NCI-H526 treated with DMSO at 0.1 percent for 48 hours (cell line): ENCODE data around the gene ATG5.

ENCODE experiments used
- DNase-seq: peaks from one replicate; lab custom pipeline; 2025; lab: John Stamatoyannopoulos, UW

Gene ATG5

DNA sequence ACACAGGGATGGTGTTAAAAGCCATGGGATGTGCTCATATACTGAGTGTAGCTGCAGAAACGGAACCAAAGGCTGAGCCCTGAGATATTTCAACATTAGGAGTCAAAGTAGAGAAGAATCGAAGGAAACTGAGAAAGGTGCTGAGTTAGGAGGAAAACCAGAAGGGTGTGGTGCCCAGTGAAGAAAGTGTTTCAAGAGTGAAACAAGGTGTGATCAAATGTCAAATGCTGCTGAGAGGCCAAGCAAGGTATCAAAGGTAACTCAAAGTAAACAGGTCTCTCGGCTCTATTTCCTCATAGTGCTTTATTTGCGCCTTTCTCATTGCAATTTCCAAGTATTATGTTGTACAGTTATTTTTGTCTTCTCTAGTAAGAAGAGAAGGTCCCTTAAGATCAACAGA, 145.4 kb downstream of the ATG5 start:
- no peak for DNase-seq

DNA sequence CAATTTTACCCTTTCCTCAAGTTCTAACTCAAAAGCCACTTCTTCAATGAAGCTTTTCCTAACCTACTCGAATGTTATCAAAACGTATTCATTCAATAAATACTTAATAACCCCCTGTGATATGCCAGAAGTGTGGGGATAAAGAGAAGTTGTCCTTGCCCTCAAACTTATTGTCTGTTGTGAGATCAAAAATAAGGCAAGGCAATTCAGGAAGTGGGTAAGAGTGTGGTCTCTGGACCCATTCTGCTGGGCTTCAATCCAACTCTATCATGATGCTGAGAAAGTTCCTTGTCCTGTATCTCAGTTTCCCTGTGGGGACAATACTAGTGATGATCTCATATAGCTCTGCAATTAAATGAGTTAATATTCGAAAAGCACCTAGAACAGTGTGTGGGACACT, 146.7 kb downstream of the ATG5 start:
- DNase-seq, result no peak

DNA sequence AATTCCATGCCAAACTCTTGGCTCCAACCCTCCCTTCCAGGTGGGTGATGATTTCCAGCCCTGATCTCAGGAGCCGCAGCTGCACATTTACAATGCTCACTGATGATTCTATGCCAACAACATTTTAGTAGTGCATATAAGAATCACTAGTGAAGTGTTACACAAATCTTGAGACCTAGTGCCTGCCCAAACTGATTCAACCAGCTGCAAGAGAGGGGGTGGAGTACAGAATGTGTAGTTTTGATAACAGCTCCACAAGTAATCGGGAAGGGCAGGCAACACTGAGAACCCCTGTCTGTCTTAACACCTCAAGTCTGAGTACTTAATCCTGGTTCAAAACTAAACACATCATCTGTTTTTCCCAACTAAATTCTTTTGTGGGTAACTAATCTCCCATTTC, 147.8 kb downstream of the ATG5 start:
- DNase-seq, result no peak

DNA sequence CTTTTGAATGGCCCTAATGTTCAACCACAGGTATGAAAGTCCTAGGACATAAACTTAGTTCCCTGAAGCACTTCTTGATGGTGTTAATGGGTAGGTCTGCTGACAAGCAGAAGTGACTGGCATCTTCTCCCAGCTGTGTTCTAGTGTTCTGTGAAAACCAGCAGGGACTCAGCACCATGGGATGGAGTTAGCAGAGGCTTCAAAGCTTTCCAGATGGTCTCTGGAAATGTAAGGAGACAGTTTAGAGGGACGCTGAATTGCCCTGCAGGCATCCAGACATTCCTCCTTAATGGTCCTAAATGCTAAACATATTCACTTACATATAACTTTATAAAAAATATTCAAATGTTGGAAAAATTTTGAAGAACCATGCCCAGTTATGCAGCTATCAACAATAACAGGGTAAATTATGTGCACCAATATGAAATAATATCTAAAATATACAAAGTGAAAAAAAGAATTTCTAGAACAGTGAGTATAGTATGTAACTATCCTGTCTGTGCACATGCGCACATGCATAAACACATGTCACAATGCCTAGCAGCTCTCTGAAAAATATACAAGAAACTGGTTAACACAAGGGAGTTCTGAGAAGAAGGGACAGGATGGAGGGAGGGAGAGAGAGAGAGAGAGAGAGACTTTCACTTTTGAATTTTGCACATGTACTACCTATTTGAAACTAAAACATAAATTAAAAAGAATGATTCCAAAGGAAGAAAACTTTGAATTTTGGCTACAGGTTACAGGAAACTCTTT, 152.3 kb downstream of the ATG5 start:
- no peak for DNase-seq

DNA sequence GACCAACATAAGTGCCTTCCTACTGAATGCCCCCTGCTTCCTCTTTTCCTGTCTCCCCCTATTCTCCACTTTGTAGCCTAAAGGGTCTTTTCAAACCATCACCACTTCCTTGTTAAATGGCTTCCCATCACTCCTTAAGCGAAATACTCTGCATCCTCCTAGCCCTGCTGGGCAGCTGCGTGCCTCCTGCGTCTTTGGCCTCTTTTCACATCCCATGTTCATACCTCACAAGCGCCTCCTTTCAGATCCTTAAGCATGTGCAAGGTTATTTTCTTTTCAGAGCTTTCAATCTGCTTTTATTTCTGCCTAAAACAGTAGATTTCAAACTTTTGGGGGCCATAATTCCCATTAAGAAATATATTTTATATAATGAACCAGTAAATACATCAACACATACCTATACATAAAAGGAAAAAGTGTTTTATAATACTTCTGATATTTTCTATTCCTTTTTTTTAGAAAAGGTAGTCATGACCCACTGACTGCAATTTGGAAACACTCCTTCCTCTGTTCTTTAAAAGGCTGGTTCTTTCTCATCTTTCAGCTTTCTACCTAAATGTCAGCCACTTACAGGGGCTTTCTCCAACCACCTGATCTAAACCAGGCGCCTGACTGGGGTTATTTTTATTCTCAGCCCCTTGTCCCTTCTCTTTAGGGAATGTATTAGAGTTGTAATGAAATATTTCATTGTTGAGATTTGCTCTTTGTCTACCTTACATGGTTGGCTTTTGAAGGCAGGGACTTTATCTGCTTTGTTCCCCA, 155.3 kb downstream of the ATG5 start:
- DNase-seq, result no peak

DNA sequence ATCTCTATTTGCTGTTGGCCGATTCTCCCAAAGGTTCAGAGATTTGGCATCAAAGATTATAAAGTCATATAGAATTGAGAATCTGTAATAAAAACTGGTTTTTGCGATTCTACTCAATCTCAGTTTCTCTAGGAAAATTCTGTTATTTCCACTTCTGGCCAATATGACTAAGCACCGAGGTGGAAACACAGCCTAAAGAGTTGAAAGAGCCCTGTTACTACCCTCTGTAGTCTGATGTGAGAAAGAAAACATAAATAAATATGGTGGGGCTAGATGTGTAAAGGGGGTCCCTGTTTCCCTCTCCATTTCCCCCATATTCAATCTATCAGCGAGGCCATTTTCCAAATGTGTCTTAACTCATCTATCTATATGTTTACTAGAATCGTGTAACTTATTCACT, 156.0 kb downstream of the ATG5 start:
- DNase-seq, result no peak

DNA sequence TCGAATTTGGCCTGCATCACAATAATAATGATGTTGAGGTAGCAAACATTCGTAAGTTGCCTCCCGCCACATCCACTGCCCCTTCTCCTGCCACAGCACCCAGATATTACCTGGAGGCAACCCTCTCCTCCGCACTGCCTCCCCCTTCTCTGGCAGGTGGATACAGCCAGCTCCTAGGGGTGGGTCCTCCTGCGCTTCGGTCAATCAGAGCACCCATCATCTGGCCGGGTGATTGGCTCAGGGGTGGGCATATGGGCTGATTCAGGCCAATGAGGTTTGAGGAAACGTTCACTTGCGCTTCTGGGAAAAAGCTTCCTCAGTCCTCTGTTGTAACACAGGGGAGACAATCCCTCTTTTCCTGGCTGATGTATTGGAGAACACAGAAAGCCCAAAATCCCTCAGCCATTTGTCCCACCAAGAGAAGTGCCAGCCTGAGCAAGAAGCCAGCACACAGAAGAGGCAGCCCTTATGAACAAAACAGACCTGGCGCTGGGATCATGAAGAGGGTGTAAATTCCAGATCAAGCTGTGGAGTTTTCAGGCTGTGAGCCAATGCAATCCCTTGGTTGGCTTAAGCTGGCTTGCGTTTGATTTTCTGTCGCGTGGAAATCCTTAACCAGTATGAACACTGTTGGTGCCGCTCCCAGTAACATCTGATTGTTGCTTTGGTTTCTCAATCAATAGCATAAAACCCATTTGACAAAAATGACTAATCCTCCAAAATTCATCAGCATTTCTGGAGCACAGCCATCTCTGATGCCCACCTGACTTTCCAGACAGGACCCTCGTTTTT, 157.3 kb downstream of the ATG5 start:
- DNase-seq, result no peak

DNA sequence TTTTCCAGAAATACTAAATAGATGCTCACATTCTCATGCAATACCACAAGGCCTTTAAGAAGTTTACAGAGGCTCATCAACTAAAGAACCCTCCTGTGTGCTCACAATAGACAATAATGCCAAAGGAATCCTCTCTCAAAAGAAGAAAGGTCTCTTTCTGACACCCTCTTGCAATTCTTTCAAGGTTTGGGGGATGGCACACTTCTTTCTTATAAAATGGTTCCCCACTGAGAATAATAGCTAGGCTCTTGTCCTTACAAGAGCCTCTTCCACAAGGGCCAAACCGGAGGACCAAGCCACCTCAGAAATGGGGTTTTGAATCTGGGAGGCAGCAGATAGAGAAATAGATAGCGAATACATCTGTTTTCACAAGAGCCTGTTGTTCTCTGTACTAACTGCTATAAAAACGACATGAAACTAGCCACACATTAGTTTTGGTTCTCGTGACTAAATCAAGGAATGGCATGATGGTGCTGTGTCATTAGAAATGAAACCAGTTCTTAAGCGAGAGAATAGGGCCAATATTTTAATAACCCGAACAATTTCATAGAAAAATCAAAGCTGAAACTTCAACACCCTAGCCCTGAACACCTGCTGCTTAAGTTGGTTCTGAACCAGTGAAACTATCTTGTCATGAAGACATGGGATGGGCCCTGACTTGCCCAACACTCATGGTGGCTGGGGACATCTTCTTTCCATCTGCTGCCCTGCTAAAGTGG, 158.3 kb downstream of the ATG5 start:
- no peak for DNase-seq

DNA sequence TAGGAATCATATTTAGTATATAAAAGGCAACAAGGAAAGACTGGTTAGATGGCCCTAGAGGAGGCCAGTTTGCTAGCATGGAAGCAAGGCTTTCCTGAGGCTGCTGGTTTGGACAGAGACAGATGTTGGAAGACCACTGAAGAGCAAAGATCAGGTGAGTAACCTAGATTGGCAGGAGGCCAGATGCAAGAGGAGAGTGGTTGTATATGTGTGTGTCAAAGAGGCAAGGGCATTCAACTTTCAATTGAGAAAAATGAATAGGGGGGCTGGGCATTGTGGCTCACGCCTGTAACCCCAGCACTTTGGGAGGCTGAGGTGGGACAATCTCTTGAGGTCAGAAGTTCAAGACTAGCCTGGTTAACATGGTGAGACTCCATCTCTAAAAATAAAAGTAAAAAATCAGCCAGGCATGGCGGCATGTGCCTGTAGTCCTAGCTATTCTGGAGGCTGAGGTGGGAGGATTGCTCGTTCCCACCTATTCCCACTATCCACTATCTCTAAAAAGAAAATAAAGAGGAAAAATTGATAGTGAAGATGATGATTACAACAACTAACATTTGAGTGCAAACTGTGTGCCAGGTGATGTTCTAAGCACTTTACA, 159.6 kb downstream of the ATG5 start:
- no peak for DNase-seq

DNA sequence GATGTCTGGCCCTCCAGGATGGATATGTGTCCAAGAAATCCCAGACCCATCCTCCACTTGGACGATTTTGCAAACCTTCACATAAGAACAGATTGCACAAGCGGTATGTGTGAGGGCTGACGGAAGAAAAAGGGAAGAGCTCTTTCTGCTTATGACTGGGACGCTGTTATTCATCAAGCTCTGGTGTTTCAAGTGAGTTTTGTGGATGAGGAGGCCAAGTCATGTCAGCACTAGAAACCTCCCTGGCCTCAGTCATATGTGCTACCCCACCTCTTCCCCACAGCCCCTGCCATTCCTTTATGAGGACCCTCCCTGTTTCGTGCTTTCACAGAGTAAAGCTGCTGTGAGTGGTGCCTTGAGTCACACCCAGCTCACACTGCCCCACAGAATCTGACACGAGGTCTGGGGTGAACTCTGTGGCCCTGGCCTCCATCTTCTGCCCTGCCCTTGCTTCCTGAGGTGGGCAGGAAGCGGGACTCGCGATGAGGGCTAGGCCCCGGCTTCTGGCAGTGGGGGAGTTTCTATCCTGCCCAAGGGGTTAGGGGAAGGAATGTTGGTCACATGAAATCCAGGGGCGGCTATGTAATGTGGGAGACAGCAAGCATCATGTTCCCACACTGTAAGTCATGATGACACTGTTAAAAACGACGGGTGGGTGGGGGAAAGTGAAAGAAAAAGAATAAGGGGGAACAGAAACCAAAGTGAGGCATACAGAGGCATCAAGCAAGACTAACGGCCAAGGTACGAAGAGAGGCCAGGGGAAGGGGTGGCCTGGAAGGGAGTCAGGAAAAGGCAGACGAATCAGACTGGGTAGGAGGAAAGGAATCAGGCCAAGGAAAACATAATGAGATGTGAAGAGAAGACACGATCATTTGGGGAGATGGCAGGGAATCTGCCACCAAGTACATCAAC, 161.3 kb downstream of the ATG5 start:
- DNase-seq, result no peak

DNA sequence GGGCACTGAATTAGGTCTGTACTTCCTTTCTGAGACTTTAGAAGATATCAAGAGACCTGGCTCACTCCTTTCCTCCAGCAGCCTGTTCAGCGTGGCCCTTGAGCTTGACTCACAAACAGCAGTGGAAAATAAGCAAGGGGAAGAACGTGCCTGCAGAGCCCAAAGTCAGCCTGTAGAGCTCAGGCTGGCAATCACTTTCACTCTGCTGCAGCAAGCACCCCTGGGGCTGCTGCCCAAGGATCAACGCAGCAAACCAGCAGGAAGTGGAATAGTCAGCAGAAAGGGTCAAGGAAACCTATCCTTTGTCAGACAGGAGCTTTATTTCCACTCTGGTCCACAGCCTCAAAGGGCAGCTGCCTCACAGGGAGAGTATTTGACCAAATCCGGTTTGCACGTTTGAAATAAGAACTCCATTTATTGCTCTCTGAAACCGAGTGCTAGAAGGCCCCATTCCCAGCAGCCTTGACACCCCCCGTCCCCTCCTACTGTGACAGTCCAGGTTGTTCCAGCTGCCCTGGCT, 162.1 kb downstream of the ATG5 start:
- DNase-seq, result no peak

DNA sequence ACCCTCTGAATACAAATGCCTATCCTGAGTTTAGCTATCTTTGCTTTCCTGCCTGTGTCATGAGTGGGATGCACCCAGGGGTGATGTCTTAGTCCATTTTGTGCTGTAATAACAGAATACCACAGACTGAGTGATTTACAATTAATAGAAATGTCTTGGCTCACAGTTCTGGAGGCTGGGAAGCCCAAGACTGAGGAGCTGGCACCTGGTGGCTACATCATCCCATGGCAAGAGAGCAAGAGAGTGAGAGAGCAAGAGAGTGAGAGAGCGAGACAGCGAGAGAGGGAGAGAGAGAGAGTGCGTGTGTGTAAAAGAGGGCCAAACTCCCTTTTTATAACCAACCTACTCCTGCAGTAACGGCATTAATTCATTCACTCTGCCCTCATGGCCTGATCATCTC, 162.6 kb downstream of the ATG5 start:
- DNase-seq, result no peak

DNA sequence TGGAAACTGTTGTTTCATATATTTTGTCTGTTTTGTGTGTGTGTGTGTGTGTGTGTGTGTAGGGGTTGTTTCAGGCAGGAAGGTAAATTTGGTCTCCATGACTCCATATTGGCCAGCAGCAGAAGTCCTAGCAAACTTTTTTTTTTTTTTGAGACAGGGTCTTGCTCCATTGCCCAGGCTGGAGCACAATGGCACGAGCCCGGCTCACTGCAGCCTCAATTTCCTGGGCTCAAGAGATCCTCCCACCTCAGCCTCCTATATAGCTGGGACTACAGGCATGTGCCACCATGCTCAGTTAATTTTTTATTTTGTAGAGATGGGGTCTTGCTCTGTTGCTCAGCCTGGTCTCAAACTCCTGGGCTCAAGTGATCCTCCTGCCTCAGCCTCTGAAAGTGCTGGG, 163.7 kb downstream of the ATG5 start:
- DNase-seq, result no peak

DNA sequence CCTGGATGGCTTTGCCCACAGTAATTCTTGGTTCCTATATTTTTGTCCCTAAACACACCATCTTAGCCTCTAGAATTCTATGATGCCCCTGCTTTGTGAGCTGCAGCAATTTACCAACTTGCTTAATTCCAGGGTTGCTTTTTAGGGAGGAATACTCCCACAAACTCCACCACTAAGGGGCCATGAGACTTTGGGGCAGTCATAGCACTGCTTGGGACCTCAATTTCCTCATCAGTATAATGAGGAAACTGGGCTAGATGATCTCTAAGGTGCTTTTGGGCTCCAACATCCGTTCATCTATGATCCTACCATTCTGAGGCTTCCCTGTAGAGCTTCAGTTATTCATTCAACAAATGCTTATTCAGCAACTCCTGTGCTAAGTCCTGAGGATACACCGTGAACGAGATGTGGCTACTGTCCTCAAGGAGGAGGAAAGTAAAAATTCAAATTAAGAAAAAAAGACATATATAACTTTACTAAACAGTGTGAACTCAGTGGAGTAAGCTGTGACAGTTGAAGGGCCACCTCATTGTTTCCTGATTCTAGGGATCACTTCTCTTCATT, 164.2 kb downstream of the ATG5 start:
- DNase-seq, result no peak

DNA sequence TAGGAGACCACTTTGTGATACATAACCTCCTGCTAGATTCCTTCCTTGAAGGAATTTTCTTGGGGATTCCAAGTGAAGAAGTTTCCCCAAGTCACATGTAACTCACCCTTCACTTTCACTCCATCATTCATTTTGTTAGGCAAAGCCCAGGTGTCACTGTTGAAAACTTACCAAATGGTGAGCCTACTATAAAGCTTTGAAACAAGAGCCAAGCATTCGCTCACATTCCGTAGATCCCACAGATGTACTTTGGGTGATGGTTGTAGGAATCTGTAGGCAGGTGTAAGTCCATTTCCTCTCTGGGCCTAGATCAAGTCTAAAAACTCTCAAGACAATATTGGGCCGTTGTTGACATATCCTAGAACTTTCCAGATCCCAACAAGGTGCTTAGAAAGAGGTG, 165.4 kb downstream of the ATG5 start:
- DNase-seq, result no peak

DNA sequence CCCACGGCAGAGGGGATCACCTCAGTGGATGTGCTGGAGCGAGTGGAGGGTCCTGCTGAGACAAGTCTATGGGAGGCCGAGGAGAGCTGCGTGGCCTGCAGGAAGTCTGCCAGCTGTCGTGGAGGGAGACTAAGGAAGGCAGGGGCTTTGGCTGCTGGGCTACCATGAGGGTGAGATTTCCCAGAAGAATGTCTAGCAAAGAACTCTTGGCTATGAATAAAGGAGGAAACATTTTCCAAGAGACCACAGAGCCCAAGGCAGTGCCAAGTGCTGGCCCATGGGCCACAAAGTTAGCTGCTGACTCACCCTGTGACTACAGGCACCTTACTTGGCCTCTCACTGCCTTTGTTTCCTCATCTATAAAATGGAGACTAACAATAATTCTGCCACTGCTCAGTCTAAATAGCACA, 166.0 kb downstream of the ATG5 start:
- no peak for DNase-seq

DNA sequence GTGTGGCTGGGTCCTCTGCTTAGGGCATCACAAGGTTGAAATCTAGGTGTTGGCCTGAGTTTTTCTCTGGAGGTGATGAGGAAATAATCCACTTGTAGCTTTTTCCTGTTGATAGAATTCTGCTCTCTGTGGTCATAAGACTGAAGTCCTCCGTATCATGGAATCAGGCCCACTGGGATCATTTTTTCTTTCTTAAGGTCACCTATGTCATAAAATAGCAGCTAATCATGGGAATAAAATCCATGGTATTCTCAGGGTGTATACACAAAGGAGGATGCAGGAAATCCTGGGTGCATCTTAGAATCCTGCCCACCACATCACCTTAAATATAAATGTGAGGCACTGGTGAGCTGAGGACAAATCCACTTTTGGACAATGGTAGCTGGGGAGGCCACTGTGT, 166.7 kb downstream of the ATG5 start:
- DNase-seq, result no peak

DNA sequence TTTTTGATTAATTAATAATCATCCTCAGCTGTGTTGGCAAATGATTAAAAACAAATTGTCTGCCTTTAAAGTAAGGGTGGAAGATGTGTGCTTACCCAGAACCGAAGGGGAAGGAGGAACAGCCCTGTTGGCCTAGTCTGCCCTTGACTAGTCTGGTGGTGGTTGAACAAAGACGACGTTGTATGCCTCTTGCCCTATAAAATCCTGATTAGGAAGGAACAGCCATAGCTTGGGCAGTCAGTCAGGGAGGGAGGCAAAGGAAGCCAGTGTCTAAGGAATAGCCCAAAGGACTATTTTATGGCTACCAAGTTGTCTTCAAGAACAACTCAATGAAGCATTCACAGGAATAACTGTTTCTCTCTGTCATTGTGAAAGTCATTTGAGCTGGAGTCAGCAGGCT, 168.7 kb downstream of the ATG5 start:
- no peak for DNase-seq

DNA sequence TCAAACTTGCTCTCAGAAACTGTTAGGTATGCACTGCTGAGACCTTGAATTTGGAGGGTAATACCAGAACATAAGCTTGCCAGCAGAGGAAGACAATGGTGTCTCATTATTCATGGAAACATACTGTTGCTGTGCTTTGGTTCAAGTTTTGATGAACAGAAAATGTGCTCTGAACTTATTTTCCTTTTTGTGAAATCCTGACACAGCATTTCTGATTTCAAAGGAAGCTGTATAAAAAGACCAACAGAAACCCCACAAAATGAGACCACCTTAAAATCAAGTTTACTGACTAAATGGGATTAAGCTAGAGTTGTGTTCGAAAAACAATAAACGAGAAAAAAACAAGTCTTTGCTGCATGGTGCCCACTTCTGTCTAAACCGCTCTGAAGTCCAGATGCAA, 169.1 kb downstream of the ATG5 start:
- DNase-seq, result no peak

DNA sequence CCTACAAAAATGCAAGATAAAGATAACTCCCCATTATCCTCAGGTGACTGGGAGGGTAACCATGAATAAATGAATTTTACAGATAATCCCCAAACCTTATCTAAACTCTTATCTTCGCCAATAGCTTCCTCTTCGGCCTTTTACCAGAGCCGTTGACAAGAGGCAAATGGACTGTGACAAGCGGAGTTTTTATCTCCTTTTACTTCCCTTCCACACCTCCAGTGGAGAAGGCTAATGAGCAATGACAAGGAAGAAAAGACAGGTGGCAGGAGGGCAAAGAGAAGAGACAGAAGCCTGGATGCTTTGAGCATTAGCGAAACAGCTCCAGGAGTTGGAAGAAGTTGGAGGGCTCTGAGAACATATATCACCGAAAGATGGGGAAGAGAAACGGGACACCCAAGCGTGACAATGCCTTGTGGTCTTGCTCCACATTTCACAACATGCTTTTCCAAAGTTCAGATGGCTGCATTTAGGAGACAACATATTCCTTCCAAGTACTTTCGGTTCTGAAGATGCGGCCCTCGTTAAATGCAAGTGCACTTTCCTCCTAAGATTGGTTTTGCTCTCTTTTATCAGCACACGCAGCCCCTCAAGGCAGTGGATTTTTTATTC, 170.2 kb downstream of the ATG5 start:
- no peak for DNase-seq
